Pons (tissue), 1 donor: Measurements from ENCODE around the gene NASP.

Source experiments
- DNase-seq: peaks from one replicate; pipeline ENCODE4 v3.0.0-alpha.2; 2016; ENCODE audit warnings: low spot score

Gene NASP

GRCh38 chr1:45619149-45619921 is 35.5 kb downstream of the NASP start:
- no peak for DNase-seq

- DNase-seq, result no peak
Observed at GRCh38 chr1:45620588-45621500, 37.0 kb downstream of the NASP start.

- no peak for DNase-seq
Observed at GRCh38 chr1:45621501-45621836, 37.6 kb downstream of the NASP start.

DNA sequence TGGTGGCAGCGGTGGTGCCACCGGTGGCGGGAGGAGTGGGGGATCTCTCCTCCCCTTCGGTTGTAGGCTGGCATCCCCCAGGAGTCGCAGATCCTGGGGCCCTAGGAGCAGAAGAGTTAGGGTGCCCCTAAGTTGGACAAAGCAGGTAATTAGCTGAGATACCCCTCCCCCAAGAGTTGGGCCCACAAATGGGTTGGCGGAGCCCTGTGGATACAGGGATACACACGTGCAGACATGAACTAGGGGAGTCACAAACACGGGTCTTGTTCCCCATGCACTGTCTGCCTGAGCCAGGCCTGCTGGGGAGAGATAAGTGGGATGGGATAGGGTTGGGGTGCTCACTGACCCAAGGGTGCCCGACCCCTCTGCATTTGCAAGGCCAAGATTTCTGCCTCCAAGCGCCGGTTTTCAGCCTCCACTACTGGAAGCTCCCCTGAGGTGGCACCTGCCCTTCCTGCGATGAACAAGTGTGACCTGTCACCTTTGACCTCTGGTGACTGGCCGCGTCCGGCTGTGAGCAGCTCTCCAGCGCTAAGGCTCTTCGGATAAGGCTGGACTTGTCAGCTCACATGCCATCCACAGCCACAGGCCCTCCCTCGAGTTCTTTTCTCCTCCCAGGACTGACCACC is 38.2 kb downstream of the NASP start:
- no peak for DNase-seq

DNA sequence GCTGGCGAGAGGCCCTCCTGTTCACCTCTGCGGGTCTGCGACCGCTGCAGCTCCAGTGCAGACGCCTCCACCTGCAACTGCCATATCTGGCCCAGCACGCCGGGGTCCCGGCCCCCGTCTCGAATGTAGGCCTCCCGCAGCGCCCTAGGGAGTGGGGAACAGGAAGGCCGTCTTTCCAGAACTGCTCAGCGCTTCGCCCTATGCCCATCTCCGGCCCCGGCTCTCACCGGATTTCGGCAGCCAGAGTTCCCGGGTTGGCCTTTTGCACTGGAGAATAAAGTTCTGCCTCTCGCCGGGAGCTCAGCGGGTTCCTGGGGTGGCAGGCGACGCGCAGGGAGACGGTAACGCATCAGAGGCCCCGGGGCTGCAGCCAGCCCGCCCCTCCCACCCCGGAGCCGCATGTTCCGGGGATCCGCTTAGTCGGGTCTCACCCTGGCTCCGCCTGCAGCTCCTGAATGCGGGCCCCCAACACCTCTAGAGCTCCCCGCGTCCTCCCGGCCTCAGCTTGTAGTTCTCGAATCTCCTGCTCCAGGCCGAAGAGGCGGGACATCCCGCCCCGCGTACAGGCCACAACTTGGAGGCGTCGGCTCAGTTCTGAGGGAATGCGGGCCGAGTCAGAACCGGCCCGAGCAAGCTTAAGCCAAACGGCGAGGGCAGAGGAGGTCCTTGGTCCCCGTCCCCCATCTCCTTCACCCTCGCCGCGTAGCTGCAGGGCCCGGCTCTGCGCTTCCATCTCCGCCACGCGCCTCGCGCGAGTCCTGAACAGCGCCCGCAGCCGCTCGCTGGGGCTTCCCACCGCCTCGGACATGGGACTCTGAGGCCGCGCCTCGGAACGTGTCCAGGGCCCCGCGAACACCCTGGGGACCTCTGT is 38.9 kb downstream of the NASP start:
- DNase-seq, result no peak

DNA sequence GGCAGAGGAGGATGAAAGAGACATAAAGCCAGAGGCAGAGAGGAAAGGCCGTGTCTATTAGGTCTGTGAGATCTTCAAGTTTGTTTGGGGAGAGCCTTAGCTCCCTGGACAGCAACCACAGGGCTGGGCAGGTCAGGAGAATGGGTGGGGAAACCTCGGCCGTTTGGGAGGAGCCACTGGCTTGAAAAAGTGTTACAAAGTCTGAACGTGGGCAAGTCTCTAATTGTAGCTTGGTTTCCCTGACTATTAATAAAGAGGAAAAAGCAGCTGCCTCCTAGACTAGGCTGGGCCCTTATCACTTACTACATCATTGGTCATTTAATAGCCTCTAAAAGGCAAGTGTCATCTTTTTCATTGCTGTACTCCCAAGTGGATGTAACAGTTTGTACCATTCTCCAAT is 40.1 kb downstream of the NASP start, which contains the start of gene CCDC17:
TSS of gene CCDC17 (minus strand) at position 83 of the 400 bp plus-strand sequence. CDS start 145 bp downstream, outside the sequence.
- DNase-seq, result no peak

- no peak for DNase-seq
Observed at GRCh38 chr1:45629035-45629434, 45.2 kb downstream of the NASP start.

DNA sequence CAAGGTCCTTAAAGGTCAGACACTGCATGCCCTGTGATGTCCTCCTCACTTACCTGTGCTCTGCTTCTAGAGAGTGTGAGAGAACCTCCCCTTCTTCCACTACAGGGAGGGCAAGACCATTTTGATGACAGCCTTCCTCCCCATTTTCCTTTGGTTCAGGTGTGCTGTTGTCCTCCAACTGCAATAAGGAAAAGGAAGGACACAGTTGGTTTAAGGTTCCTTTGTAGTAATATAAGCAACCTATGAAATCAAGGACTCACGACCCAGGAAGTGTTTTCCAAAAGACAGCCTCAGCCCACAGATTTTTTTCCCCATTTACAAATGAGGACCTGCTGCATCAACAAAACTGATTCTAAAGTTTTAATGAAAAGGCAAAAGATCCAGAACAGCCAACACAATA is 46.6 kb downstream of the NASP start:
- no peak for DNase-seq

GRCh38 chr1:45635211-45635610 is 51.4 kb downstream of the NASP start:
- peak; percentile 83 for DNase-seq

GRCh38 chr1:45640293-45640692 is 56.5 kb downstream of the NASP start:
- no peak for DNase-seq

GRCh38 chr1:45643321-45643720 is 59.5 kb downstream of the NASP start:
- DNase-seq, result no peak

DNA sequence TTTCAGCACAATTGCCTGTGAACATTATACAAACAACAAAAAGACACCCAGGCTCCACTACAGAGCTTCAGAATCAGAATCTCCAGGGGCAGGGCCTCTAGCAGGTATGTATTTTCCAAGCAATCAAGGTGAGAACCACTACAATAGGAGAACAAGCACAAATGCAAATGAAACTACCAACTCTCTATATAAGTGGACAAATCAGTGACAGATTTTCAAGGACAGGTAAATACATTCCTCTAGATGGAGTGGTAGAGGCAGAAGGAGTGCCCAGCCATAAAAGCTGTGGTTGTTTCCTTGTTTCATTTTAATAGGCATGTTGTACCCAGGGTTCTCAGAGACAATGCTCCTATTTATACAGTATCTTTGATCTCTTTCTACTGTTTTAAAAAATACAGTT is 60.1 kb downstream of the NASP start:
- DNase-seq, result peak; percentile 78

- DNase-seq, result no peak
Observed at GRCh38 chr1:45644661-45645060, 60.8 kb downstream of the NASP start.

DNA sequence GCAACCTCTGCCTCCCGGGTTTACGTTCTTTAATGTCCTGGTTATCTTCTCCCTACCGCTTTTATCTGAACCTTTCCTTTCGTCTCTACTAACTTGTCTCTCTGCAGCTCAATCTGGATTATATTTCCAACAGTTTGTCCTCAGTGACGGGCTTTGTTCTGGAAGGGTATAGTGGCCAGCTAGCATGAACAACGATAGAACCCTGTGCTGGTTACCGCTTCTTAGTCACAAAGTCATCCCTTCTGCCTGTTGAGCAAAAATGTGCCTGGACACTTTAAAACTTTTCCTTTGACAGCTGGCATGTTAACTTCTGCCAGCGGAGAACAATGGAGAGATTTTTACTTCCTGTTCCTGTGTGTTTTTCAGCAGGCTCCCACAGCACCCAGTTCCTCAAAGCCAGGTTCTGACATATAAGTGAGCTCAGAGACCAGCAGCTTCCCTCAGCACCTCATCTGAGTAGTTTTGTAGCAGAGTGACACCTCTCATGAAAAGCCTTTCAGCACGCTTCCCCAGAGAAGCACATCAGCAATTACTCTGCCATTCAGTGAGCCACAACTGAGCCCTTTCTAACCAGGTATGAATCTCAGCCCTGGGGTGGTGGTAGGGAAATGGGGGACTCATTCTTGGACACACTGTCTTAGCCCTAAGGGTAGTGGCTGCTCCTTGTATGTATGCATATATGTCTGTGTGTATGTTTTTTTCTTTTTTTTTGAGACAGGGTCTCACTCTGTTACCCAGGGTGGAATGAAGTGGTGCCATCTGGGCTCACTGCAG is 63.6 kb downstream of the NASP start:
- peak; percentile 64 for DNase-seq

- DNase-seq, result no peak
Observed at GRCh38 chr1:45654540-45655280, 70.9 kb downstream of the NASP start.

GRCh38 chr1:45656573-45657226 is 72.9 kb downstream of the NASP start:
- DNase-seq, result no peak

DNA sequence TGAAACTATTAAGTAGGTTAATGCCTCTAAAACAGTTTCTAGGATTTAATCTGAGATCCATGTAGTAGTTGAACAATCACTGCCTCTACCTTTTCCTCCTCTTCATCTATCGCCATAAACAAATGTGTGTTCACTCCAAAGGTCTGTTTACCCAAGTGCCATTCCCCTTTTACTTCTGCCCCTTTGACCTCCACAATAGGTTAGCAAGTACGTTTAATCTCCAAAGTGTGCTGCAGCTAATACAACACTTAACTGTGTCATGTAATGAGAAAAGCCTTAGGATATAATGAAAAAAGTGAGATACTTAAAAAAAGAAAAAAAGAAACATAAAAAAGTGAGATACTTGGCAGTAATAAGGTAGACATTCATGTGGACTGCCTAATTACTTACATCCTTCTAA is 74.3 kb downstream of the NASP start:
- DNase-seq, result no peak

DNA sequence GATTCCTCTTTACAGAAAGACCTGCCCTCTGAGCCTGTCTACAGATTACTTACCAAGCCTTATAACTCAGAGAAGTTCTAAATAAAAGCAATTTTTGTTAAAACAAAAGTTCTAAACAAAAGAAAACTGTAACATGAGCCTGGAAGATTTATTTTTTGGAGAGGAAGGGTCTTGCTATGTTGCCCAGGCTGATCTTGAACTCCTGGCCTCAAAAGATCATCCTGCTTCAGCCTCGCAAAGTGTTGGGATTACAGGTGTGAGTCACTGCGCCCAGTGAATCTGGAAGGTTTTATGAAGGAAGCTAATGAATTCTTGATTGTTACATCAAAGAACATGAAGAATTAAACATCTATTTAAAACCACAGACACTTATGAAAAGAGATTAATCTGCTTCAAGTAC is 75.4 kb downstream of the NASP start:
- DNase-seq, result no peak

DNA sequence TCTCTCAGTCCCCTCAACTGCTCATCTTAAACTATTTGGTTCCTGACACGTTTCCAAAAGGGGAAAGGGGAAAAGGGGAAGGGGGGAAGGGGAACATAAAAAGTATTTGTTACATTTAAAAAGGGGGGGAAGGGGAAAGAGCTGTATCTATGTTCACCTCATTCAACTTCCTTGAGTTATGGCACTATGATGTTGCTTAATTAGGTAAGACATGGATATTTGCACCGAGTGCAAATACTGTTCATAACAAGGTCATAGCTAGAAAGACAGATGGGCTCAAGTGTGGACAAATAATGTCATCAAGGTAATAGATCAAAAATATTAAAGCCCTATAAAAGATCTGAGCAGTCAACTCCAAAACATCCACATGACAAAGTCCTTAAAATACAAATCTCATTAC is 76.5 kb downstream of the NASP start:
- no peak for DNase-seq

GRCh38 chr1:45666836-45667235 is 83.0 kb downstream of the NASP start:
- DNase-seq, result no peak
